Left lobe of liver (tissue), 2 donors: Measurements from ENCODE around the gene ATP11A. TPM values are rescaled to one million over a fixed set of nuclear protein-coding genes. Genes with fewer than 3 reads are reported as not detected.
A peak's percentile ranks its signal among the peaks of the same experiment; 100 is the strongest.

ENCODE experiments used
- ATAC-seq: fragments of 200-7000 bp; cut with Tn5 transposase; one replicate; pipeline ENCODE4 v1.9.1; 2020; ENCODE audit warnings: mild to moderate bottlenecking, moderate library complexity
- DNase-seq: peaks from one replicate; pipeline ENCODE4 v3.0.0-alpha.2; 2020; ENCODE audit warnings: low spot score
- total RNA-seq: library from RNA; stranded (reverse); gene quantifications from one replicate; pipeline ENCODE4 v1.2.1, GENCODE V29; 2021
- donor health status: DM: no; HTN: no; CAD: no; lungs with moderate emphysema.
- donor health status: DM: no; HTN: yes; CAD: no.

The ATP11A gene
- total RNA-seq, 1 donor from 2014 or later = 36.0 TPM

- DNase-seq = no peak
- ATAC-seq = no peak
These were observed 227.3 kb downstream of the ATP11A start for GRCh38 chr13:112917056-112917664.

- ATAC-seq (no peak), DNase-seq (no peak)
These were observed 227.9 kb downstream of the ATP11A start for GRCh38 chr13:112917737-112918136.

GRCh38 chr13:112918266-112918665 is 228.4 kb downstream of the ATP11A start:
- DNase-seq (no peak), ATAC-seq (no peak)

- ATAC-seq = no peak
- no peak for DNase-seq
These were observed 228.9 kb downstream of the ATP11A start for GRCh38 chr13:112918746-112919145.

GRCh38 chr13:112923962-112924361 is 234.1 kb downstream of the ATP11A start:
- DNase-seq (no peak), ATAC-seq (no peak)

GRCh38 chr13:112924365-112924764 is 234.5 kb downstream of the ATP11A start:
- DNase-seq (no peak), ATAC-seq (no peak)

GRCh38 chr13:112926003-112926402 is 236.2 kb downstream of the ATP11A start:
- DNase-seq (no peak), ATAC-seq (no peak)

- DNase-seq (peak; percentile 74), ATAC-seq (peak; percentile 70)
These were observed 237.2 kb downstream of the ATP11A start for GRCh38 chr13:112926993-112927392.

- DNase-seq (no peak), ATAC-seq (no peak)
These were observed 238.5 kb downstream of the ATP11A start for GRCh38 chr13:112928020-112928971.

- ATAC-seq = peak; percentile 91
- peak; percentile 89 for DNase-seq
These were observed 239.3 kb downstream of the ATP11A start for GRCh38 chr13:112928972-112929782.

- DNase-seq = no peak
These were observed 239.9 kb downstream of the ATP11A start for GRCh38 chr13:112929783-112930055.

GRCh38 chr13:112930192-112930591 is 240.4 kb downstream of the ATP11A start:
- DNase-seq = no peak
- ATAC-seq = no peak

More at GRCh38 chr13:112929783-112930055, 239.9 kb downstream of the ATP11A start:
- no peak for ATAC-seq

GRCh38 chr13:112931028-112931934 is 241.4 kb downstream of the ATP11A start:
- peak; percentile 43 for DNase-seq

GRCh38 chr13:112932971-112933370 is 243.1 kb downstream of the ATP11A start:
- DNase-seq = peak; percentile 34
- ATAC-seq = no peak

More at GRCh38 chr13:112931028-112931934, 241.4 kb downstream of the ATP11A start:
- no peak for ATAC-seq

- DNase-seq (peak; percentile 21), ATAC-seq (no peak)
These were observed 243.8 kb downstream of the ATP11A start for GRCh38 chr13:112933649-112934048.

- ATAC-seq (no peak), DNase-seq (peak; percentile 35)
These were observed 244.2 kb downstream of the ATP11A start for GRCh38 chr13:112934078-112934477.
